ENCODE measurements around the gene ASGR1.
A peak's percentile ranks its signal among the peaks of the same experiment; 100 is the strongest.
"Not testable (repeated sequence)": the region's sequence is repeated elsewhere in the genome, so short reads cannot be mapped to it uniquely, and the experiment has no call there.

Gene ASGR1

GRCh38 chr17:7167832-7168231 lies 11.3 kb downstream of the ASGR1 start:
- TF ChIP-seq CTCF (IDR thresholded peaks at IDR 0.05; ENCODE audit: insufficient read depth, low read depth, low read length, missing control alignments): no peak
- no peak for DNase-seq (ENCODE audit: low read depth)
- H3K4me3 ChIP-seq (ENCODE audit: low read length): no peak overlapping the region

GRCh38 chr17:7166873-7167272 lies 12.3 kb downstream of the ASGR1 start:
- DNase-seq (ENCODE audit: low read depth): no peak
- no peak overlapping the region for H3K4me3 ChIP-seq (ENCODE audit: low read length)
- no peak for TF ChIP-seq CTCF (IDR thresholded peaks at IDR 0.05; ENCODE audit: insufficient read depth, low read depth, low read length, missing control alignments)

- H3K4me3 ChIP-seq (ENCODE audit: low read length); DNase-seq (ENCODE audit: low read depth): not testable (repeated sequence)
Observed at GRCh38 chr17:7159571-7159970, 19.6 kb downstream of the ASGR1 start.

- not testable (repeated sequence) for H3K4me3 ChIP-seq (ENCODE audit: low read length); DNase-seq (ENCODE audit: low read depth)
Observed at GRCh38 chr17:7158424-7158823, 20.7 kb downstream of the ASGR1 start.

- H3K4me3 ChIP-seq (ENCODE audit: low read length): no peak overlapping the region
- DNase-seq (ENCODE audit: low read depth): no peak
- no peak for TF ChIP-seq CTCF (IDR thresholded peaks at IDR 0.05; ENCODE audit: insufficient read depth, low read depth, low read length, missing control alignments)
Observed at GRCh38 chr17:7156342-7156940, 22.7 kb downstream of the ASGR1 start.

GRCh38 chr17:7147772-7148171 lies 31.4 kb downstream of the ASGR1 start:
- peak; percentile 73 for DNase-seq (ENCODE audit: low read depth)
- peak; percentile 12 for TF ChIP-seq CTCF (IDR thresholded peaks at IDR 0.05; ENCODE audit: insufficient read depth, low read depth, low read length, missing control alignments)
- H3K4me3 ChIP-seq (ENCODE audit: low read length): no peak overlapping the region

GRCh38 chr17:7146115-7146514 lies 33.1 kb downstream of the ASGR1 start:
- no peak for DNase-seq (ENCODE audit: low read depth)
- H3K4me3 ChIP-seq (ENCODE audit: low read length): no peak overlapping the region
- TF ChIP-seq CTCF (IDR thresholded peaks at IDR 0.05; ENCODE audit: insufficient read depth, low read depth, low read length, missing control alignments): no peak

GRCh38 chr17:7144213-7144612 lies 35.0 kb downstream of the ASGR1 start:
- no peak for TF ChIP-seq CTCF (IDR thresholded peaks at IDR 0.05; ENCODE audit: insufficient read depth, low read depth, low read length, missing control alignments)
- DNase-seq (ENCODE audit: low read depth): no peak
- H3K4me3 ChIP-seq (ENCODE audit: low read length): no peak overlapping the region
